ENCODE results near the gene TMEM184B.

Gene TMEM184B

GRCh38 chr22:38276166-38276565 lies 3.4 kb upstream of the TMEM184B start:
- no peak for DNase-seq (ENCODE audit: low spot score)

- no peak for DNase-seq (ENCODE audit: low spot score)
Measured at GRCh38 chr22:38273135-38273826, 471 bp upstream of the TMEM184B start.

- no peak for DNase-seq (ENCODE audit: low spot score)
Measured at GRCh38 chr22:38271927-38272372, 860 bp downstream of the TMEM184B start.

- DNase-seq (ENCODE audit: low spot score): no peak
Measured at GRCh38 chr22:38271101-38271500, 1.7 kb downstream of the TMEM184B start.

- DNase-seq (ENCODE audit: low spot score): no peak
Measured at GRCh38 chr22:38270091-38270992, 2.5 kb downstream of the TMEM184B start.

GRCh38 chr22:38269466-38269865 lies 3.3 kb downstream of the TMEM184B start:
- no peak for DNase-seq (ENCODE audit: low spot score)

GRCh38 chr22:38267086-38267485 lies 5.7 kb downstream of the TMEM184B start:
- no peak for DNase-seq (ENCODE audit: low spot score)

- DNase-seq (ENCODE audit: low spot score): no peak
Measured at GRCh38 chr22:38266120-38266519, 6.7 kb downstream of the TMEM184B start.

GRCh38 chr22:38264322-38264843 lies 8.4 kb downstream of the TMEM184B start:
- no peak for DNase-seq (ENCODE audit: low spot score)

GRCh38 chr22:38262051-38262795 lies 10.6 kb downstream of the TMEM184B start:
- DNase-seq (ENCODE audit: low spot score): no peak

- no peak for DNase-seq (ENCODE audit: low spot score)
Measured at GRCh38 chr22:38260761-38261681, 11.8 kb downstream of the TMEM184B start.

- DNase-seq (ENCODE audit: low spot score): no peak
Measured at GRCh38 chr22:38259370-38259769, 13.4 kb downstream of the TMEM184B start.

GRCh38 chr22:38258895-38259294 lies 13.9 kb downstream of the TMEM184B start:
- no peak for DNase-seq (ENCODE audit: low spot score)

GRCh38 chr22:38257650-38258250 lies 15.1 kb downstream of the TMEM184B start:
- DNase-seq (ENCODE audit: low spot score): no peak

GRCh38 chr22:38257181-38257580 lies 15.6 kb downstream of the TMEM184B start:
- no peak for DNase-seq (ENCODE audit: low spot score)

- no peak for DNase-seq (ENCODE audit: low spot score)
Measured at GRCh38 chr22:38255697-38256096, 17.1 kb downstream of the TMEM184B start.

GRCh38 chr22:38251341-38251692 lies 21.5 kb downstream of the TMEM184B start:
- DNase-seq (ENCODE audit: low spot score): no peak

- DNase-seq (ENCODE audit: low spot score): no peak
Measured at GRCh38 chr22:38250643-38251340, 22.0 kb downstream of the TMEM184B start.

- no peak for DNase-seq (ENCODE audit: low spot score)
Measured at GRCh38 chr22:38249803-38250642, 22.8 kb downstream of the TMEM184B start.
